OCI-LY7 (cell line): ENCODE results near the gene ITSN1. TPM values are rescaled to one million over a fixed set of nuclear protein-coding genes. Genes with fewer than 3 reads are reported as not detected.
"Not testable (repeated sequence)": the region's sequence is repeated elsewhere in the genome, so short reads cannot be mapped to it uniquely, and the experiment has no call there.

Source experiments
- BruUV-seq: library from RNA; stranded (reverse); fragments of 400-500 nt; replicated peaks from 2 replicates; lab custom pipeline; 2021; lab: Mats Ljungman, UMichigan
- CTCF ChIA-PET: fragments of 300-600 bp; sonication (Branson Sonifier 250); formaldehyde crosslinking; loops from one replicate; lab custom pipeline; 2022; ENCODE audit warnings: antibody characterized with exemption; ENCODE audit not compliant: unreplicated experiment; lab: Charles Lee
- POLR2A ChIA-PET: fragments of 300-600 bp; sonication (Branson Sonifier 250); formaldehyde crosslinking; loops from one replicate; lab custom pipeline; 2022; ENCODE audit warnings: antibody characterized with exemption; lab: Charles Lee
- DNase-seq: peaks from one replicate; pipeline ENCODE4 v3.0.0-alpha.2; 2015; ENCODE audit warnings: low spot score
- H2AFZ ChIP-seq: fragments of 200-600 bp; sonication (generic), shearing (Covaris generic); 2 replicates; pipeline ENCODE4 v1.6.1; 2014; ENCODE audit warnings: mild to moderate bottlenecking, antibody characterized with exemption, low read length, moderate library complexity
- H3K27ac ChIP-seq: fragments of 200-600 bp; sonication (generic); 2 replicates; pipeline ENCODE4 v1.5.1; 2014; ENCODE audit warnings: mixed run types, low read depth, mild to moderate bottlenecking, moderate library complexity, low read length, inconsistent platforms; ENCODE audit not compliant: poor library complexity, severe bottlenecking
- H3K36me3 ChIP-seq: fragments of 200-600 bp; sonication (generic); 2 replicates; pipeline ENCODE4 v1.6.1; 2014; ENCODE audit warnings: mild to moderate bottlenecking, antibody characterized with exemption, low read length, moderate library complexity, mixed read lengths; ENCODE audit not compliant: insufficient read depth
- H3K4me1 ChIP-seq: fragments of 200-600 bp; sonication (generic); 2 replicates; pipeline ENCODE4 v1.5.1; 2014; ENCODE audit warnings: mild to moderate bottlenecking, low read length; ENCODE audit not compliant: insufficient read depth, poor library complexity, severe bottlenecking
- H3K4me2 ChIP-seq: fragments of 200-600 bp; sonication (generic); 2 replicates; pipeline ENCODE4 v1.6.1; 2014; ENCODE audit warnings: mild to moderate bottlenecking, low read length
- H3K4me3 ChIP-seq: fragments of 200-600 bp; sonication (generic); 2 replicates; pipeline ENCODE4 v1.5.1; 2014; ENCODE audit warnings: mild to moderate bottlenecking, low read depth, low read length; ENCODE audit not compliant: poor library complexity, severe bottlenecking
- H3K79me2 ChIP-seq: fragments of 200-600 bp; sonication (generic); 2 replicates; pipeline ENCODE4 v1.6.1; 2016; ENCODE audit warnings: low read depth, mild to moderate bottlenecking, low read length, moderate library complexity, mixed read lengths; ENCODE audit not compliant: insufficient read depth
- H3K9me2 ChIP-seq: fragments of 200-600 bp; sonication (generic); 2 replicates; pipeline ENCODE4 v1.6.1; 2016; ENCODE audit warnings: mild to moderate bottlenecking, low read length, mixed read lengths; ENCODE audit not compliant: insufficient read depth
- H3K9me3 ChIP-seq: fragments of 200-600 bp; sonication (generic); 2 replicates; pipeline ENCODE4 v1.6.1; 2014; ENCODE audit warnings: mild to moderate bottlenecking, mixed run types, low read length, mixed read lengths
- H4K20me1 ChIP-seq: fragments of 200-600 bp; sonication (generic); 2 replicates; pipeline ENCODE4 v1.6.1; 2014; ENCODE audit warnings: mild to moderate bottlenecking, antibody characterized with exemption, low read length, moderate library complexity, mixed read lengths; ENCODE audit not compliant: insufficient read depth
- EZH2phosphoT487 ChIP-seq: fragments of 200-600 bp; sonication (generic); IDR thresholded peaks from 2 replicates; pipeline ENCODE4 v1.6.1; 2018; ENCODE audit warnings: low read depth, borderline replicate concordance, mild to moderate bottlenecking, mixed run types, antibody characterized with exemption, low read length, moderate library complexity, mixed read lengths
- intact Hi-C: fragments of 100-400 bp; cut with micrococcal nuclease; formaldehyde crosslinking; loops from one replicate; pipeline ENCODE4 v1.10.0; 2022; ENCODE audit not compliant: unreplicated experiment
- total RNA-seq, 2 experiments: library from RNA; depleted of rRNA in 1 of 2; stranded (reverse); fragments of >200 nt in 1 of 2; shearing (Covaris generic) in 1 of 2; gene quantifications; 2 replicates each; pipeline ENCODE4 v1.2.3, GENCODE V29; 2014 to 2022
- TF ChIP-seq, protein P1 (sequence below): fragments of 200-600 bp; sonication (generic); conservative IDR thresholded peaks from 2 replicates; pipeline ENCODE4 v1.5.1; 2014; ENCODE audit warnings: mild to moderate bottlenecking, antibody characterized with exemption, low read length, moderate library complexity, mixed read lengths

Gene ITSN1
- total RNA-seq, 2 experiments from 2014 or later, result 0.60 to 5.9 TPM

DNA sequence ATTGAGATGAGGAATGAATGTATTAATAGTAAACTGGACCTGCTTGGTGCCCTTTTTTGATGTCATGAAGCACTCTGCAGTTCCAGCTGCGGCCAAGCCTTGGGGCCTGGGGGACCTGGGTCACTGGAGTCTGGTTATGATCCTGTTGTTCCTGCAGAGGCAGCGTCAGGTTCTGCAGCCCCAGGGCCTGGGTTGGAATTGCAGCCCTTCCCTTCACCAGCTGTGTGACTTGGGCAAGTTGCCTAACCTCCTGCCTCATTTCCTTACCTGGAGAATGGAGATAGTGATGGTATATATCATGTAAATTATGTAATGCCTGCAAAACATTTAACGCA lies 282.4 kb downstream of the ITSN1 start:
- TF ChIP-seq EZH2phosphoT487, result no peak
- TF ChIP-seq, protein P1, sequence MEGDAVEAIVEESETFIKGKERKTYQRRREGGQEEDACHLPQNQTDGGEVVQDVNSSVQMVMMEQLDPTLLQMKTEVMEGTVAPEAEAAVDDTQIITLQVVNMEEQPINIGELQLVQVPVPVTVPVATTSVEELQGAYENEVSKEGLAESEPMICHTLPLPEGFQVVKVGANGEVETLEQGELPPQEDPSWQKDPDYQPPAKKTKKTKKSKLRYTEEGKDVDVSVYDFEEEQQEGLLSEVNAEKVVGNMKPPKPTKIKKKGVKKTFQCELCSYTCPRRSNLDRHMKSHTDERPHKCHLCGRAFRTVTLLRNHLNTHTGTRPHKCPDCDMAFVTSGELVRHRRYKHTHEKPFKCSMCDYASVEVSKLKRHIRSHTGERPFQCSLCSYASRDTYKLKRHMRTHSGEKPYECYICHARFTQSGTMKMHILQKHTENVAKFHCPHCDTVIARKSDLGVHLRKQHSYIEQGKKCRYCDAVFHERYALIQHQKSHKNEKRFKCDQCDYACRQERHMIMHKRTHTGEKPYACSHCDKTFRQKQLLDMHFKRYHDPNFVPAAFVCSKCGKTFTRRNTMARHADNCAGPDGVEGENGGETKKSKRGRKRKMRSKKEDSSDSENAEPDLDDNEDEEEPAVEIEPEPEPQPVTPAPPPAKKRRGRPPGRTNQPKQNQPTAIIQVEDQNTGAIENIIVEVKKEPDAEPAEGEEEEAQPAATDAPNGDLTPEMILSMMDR, result no peak
- H2AFZ ChIP-seq, result peak overlapping the region; percentile 73; the same call in 1 of the 2 replicates
- POLR2A ChIA-PET, result interaction anchor here (0.6 to 1.5 kb wide), 5 partner anchors 9 to 709 kb away, joined by 3 to 7 read pairs (median 3); no protein-coding TSS in a partner anchor
- no peak overlapping the region for H3K4me2 ChIP-seq
- H3K9me3 ChIP-seq, result no peaks in the 10 kb centered on the region
- H3K27ac ChIP-seq, result no peak overlapping the region
- peaks cover 15% of the 10 kb centered on the region for H3K4me1 ChIP-seq
- CTCF ChIA-PET, result interaction anchor here (0.7 to 1.5 kb wide), 10 partner anchors 8 to 435 kb away, joined by 3 to 11 read pairs (median 3); no protein-coding TSS in a partner anchor
- no TSS peak for BruUV-seq
- H3K9me2 ChIP-seq, result no peaks in the 10 kb centered on the region
- H3K36me3 ChIP-seq, result no peaks in the 10 kb centered on the region
- no peak overlapping the region for H3K4me3 ChIP-seq
- no peaks in the 10 kb centered on the region for H3K79me2 ChIP-seq
- H4K20me1 ChIP-seq, result no peaks in the 10 kb centered on the region
- intact Hi-C loops, result loop anchor here (2.0 to 5.0 kb wide), 4 partner anchors 96 to 426 kb away; partner anchors contain the start of genes MRPS6 and SLC5A3
- no peak for DNase-seq

DNA sequence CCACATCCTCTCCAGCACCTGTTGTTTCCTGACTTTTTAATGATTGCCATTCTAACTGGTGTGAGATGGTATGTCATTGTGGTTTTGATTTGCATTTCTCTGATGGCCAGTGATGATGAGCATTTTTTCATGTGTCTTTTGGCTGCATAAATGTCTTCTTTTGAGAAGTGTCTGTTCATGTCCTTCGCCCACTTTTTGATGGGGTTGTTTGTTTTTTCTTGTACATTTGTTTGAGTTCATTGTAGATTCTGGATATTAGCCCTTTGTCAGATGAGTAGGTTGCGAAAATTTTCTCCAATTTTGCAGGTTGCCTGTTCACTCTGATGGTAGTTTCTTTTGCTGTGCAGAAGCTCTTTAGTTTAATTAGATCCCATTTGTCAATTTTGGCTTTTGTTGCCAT lies 283.9 kb downstream of the ITSN1 start:
- H3K36me3 ChIP-seq, H3K79me2 ChIP-seq, H3K27ac ChIP-seq, H3K4me3 ChIP-seq, H4K20me1 ChIP-seq, H3K4me2 ChIP-seq, POLR2A ChIA-PET, H2AFZ ChIP-seq, CTCF ChIA-PET, intact Hi-C loops, H3K9me2 ChIP-seq, BruUV-seq, DNase-seq, H3K9me3 ChIP-seq: not testable (repeated sequence)
- peaks cover 15% of the 10 kb centered on the region for H3K4me1 ChIP-seq

- BruUV-seq, CTCF ChIA-PET, H3K27ac ChIP-seq, POLR2A ChIA-PET, H3K4me1 ChIP-seq, H3K4me3 ChIP-seq, DNase-seq, H2AFZ ChIP-seq, H3K79me2 ChIP-seq, H3K9me2 ChIP-seq, H4K20me1 ChIP-seq, H3K9me3 ChIP-seq, H3K36me3 ChIP-seq, intact Hi-C loops: not testable (repeated sequence)
- peak overlapping the region; percentile 21; the same call in 1 of the 2 replicates for H3K4me2 ChIP-seq
Observed at GRCh38 chr21:33931052-33931798, 288.9 kb downstream of the ITSN1 start.
